Measurements from ENCODE around the gene MYO9A.

The MYO9A gene

GRCh38 chr15:71798641-71799040, 319.3 kb downstream of the MYO9A start:
- no peak for DNase-seq
- TF ChIP-seq POLR2A (IDR thresholded peaks at IDR 0.05; ENCODE audit: low read length) = no peak
- TF ChIP-seq GATA1 (IDR thresholded peaks at IDR 0.05; ENCODE audit: low read depth, low read length) = no peak

GRCh38 chr15:71792521-71792920, 325.4 kb downstream of the MYO9A start:
- DNase-seq = no peak
- TF ChIP-seq POLR2A (IDR thresholded peaks at IDR 0.05; ENCODE audit: low read length) (no peak), GATA1 (IDR thresholded peaks at IDR 0.05; ENCODE audit: low read depth, low read length) (no peak)

GRCh38 chr15:71791975-71792374, 326.0 kb downstream of the MYO9A start:
- no peak for DNase-seq
- TF ChIP-seq GATA1 (IDR thresholded peaks at IDR 0.05; ENCODE audit: low read depth, low read length) = no peak
- no peak for TF ChIP-seq POLR2A (IDR thresholded peaks at IDR 0.05; ENCODE audit: low read length)

GRCh38 chr15:71790081-71790480, 327.9 kb downstream of the MYO9A start:
- DNase-seq = no peak
- TF ChIP-seq GATA1 (IDR thresholded peaks at IDR 0.05; ENCODE audit: low read depth, low read length) (no peak), POLR2A (IDR thresholded peaks at IDR 0.05; ENCODE audit: low read length) (no peak)

GRCh38 chr15:71789616-71790015, 328.3 kb downstream of the MYO9A start:
- no peak for DNase-seq
- TF ChIP-seq POLR2A (IDR thresholded peaks at IDR 0.05; ENCODE audit: low read length) (no peak), GATA1 (IDR thresholded peaks at IDR 0.05; ENCODE audit: low read depth, low read length) (no peak)

- TF ChIP-seq POLR2A (IDR thresholded peaks at IDR 0.05; ENCODE audit: low read length) = no peak
- no peak for TF ChIP-seq GATA1 (IDR thresholded peaks at IDR 0.05; ENCODE audit: low read depth, low read length)
- no peak for DNase-seq
Observed at GRCh38 chr15:71788646-71789579, 329.0 kb downstream of the MYO9A start.

- TF ChIP-seq POLR2A (IDR thresholded peaks at IDR 0.05; ENCODE audit: low read length) (no peak), GATA1 (IDR thresholded peaks at IDR 0.05; ENCODE audit: low read depth, low read length) (no peak)
- no peak for DNase-seq
Observed at GRCh38 chr15:71786673-71787072, 331.3 kb downstream of the MYO9A start.

GRCh38 chr15:71785996-71786395, 332.0 kb downstream of the MYO9A start:
- no peak for TF ChIP-seq POLR2A (IDR thresholded peaks at IDR 0.05; ENCODE audit: low read length)
- no peak for TF ChIP-seq GATA1 (IDR thresholded peaks at IDR 0.05; ENCODE audit: low read depth, low read length)
- DNase-seq = no peak

GRCh38 chr15:71784719-71785118, 333.2 kb downstream of the MYO9A start:
- DNase-seq = peak; percentile 5 to 32
- no peak for TF ChIP-seq POLR2A (IDR thresholded peaks at IDR 0.05; ENCODE audit: low read length)
- TF ChIP-seq GATA1 (IDR thresholded peaks at IDR 0.05; ENCODE audit: low read depth, low read length) = no peak

- no peak for DNase-seq
- TF ChIP-seq GATA1 (IDR thresholded peaks at IDR 0.05; ENCODE audit: low read depth, low read length) = no peak
- no peak for TF ChIP-seq POLR2A (IDR thresholded peaks at IDR 0.05; ENCODE audit: low read length)
Observed at GRCh38 chr15:71782422-71783165, 335.4 kb downstream of the MYO9A start.

GRCh38 chr15:71781965-71782265, 336.0 kb downstream of the MYO9A start:
- no peak for DNase-seq
- no peak for TF ChIP-seq POLR2A (IDR thresholded peaks at IDR 0.05; ENCODE audit: low read length)
- TF ChIP-seq GATA1 (IDR thresholded peaks at IDR 0.05; ENCODE audit: low read depth, low read length) = no peak

GRCh38 chr15:71781179-71781964, 336.6 kb downstream of the MYO9A start:
- TF ChIP-seq GATA1 (IDR thresholded peaks at IDR 0.05; ENCODE audit: low read depth, low read length) = no peak
- TF ChIP-seq POLR2A (IDR thresholded peaks at IDR 0.05; ENCODE audit: low read length) = no peak
- DNase-seq = no peak

- DNase-seq = peak; percentile 44 to 61
- TF ChIP-seq GATA1 (IDR thresholded peaks at IDR 0.05; ENCODE audit: low read depth, low read length) = no peak
- TF ChIP-seq POLR2A (IDR thresholded peaks at IDR 0.05; ENCODE audit: low read length) = no peak
Observed at GRCh38 chr15:71780115-71780976, 337.6 kb downstream of the MYO9A start.
